DND-41 (cell line): Measurements from ENCODE around the gene MAPK14.

Source experiments
- ATAC-seq: fragments of 200-7000 bp; cut with Tn5 transposase; 3 replicates; pipeline ENCODE4 v1.9.1; 2021; ENCODE audit warnings: low read depth; ENCODE audit not compliant: insufficient read depth
- DNase-seq: peaks from one replicate; pipeline ENCODE4 v3.0.0-alpha.2; 2020
- H2AFZ ChIP-seq: 2 replicates; pipeline ENCODE4 v1.6.0; 2012; ENCODE audit warnings: low read depth, low read length
- H3K27ac ChIP-seq: 2 replicates; pipeline ENCODE4 v1.5.1; 2012; ENCODE audit warnings: low read length, inconsistent platforms
- H3K27me3 ChIP-seq: fragments of 200-600 bp; sonication (generic); 2 replicates; pipeline ENCODE4 v1.6.0; 2012; ENCODE audit warnings: low read length, mild to moderate bottlenecking, inconsistent platforms; ENCODE audit not compliant: insufficient read depth, poor library complexity
- H3K36me3 ChIP-seq: 2 replicates; pipeline ENCODE4 v1.5.1; 2012; ENCODE audit warnings: low read length, inconsistent platforms; ENCODE audit not compliant: insufficient read depth
- H3K4me1 ChIP-seq: 2 replicates; pipeline ENCODE4 v1.5.1; 2012; ENCODE audit warnings: mild to moderate bottlenecking, low read length; ENCODE audit not compliant: insufficient read depth
- H3K4me2 ChIP-seq: 2 replicates; pipeline ENCODE4 v1.6.0; 2012; ENCODE audit warnings: mild to moderate bottlenecking, moderate library complexity, low read length, inconsistent platforms; ENCODE audit not compliant: insufficient read depth
- H3K4me3 ChIP-seq, 2 experiments: fragments of 200-600 bp in 1 of 2; shearing (Covaris generic) in 1 of 2; 2 replicates each; pipeline ENCODE4 v1.5.1; 2012 to 2016; ENCODE audit warnings: inconsistent platforms in 2 of 2, low read length in 2 of 2, mild to moderate bottlenecking in 2 of 2, low read depth in 1 of 2, moderate library complexity in 1 of 2
- H3K79me2 ChIP-seq: 2 replicates; pipeline ENCODE4 v1.6.0; 2012; ENCODE audit warnings: low read length, inconsistent platforms; ENCODE audit not compliant: insufficient read depth
- H3K9ac ChIP-seq: 2 replicates; pipeline ENCODE4 v1.6.0; 2012; ENCODE audit warnings: low read depth, mild to moderate bottlenecking, inconsistent platforms, low read length, moderate library complexity
- H3K9me3 ChIP-seq: 2 replicates; pipeline ENCODE4 v1.5.1; 2012; ENCODE audit warnings: low read length, moderate library complexity, mild to moderate bottlenecking, inconsistent platforms; ENCODE audit not compliant: insufficient read depth, severe bottlenecking
- H4K20me1 ChIP-seq: 2 replicates; pipeline ENCODE4 v1.6.0; 2012; ENCODE audit warnings: low read length; ENCODE audit not compliant: insufficient read depth
- EZH2 ChIP-seq: IDR thresholded peaks from 3 replicates; pipeline ENCODE4 v1.6.1; 2012; ENCODE audit warnings: borderline replicate concordance, low read depth, mild to moderate bottlenecking, moderate library complexity, low read length, inconsistent platforms; ENCODE audit not compliant: severe bottlenecking
- TF ChIP-seq, protein P1 (sequence below): IDR thresholded peaks from 2 replicates; pipeline ENCODE4 v1.5.1; 2012; ENCODE audit warnings: borderline replicate concordance, low read length, moderate library complexity, mild to moderate bottlenecking; ENCODE audit not compliant: poor library complexity, severe bottlenecking; ENCODE audit errors: extremely low read depth

The MAPK14 gene

DNA sequence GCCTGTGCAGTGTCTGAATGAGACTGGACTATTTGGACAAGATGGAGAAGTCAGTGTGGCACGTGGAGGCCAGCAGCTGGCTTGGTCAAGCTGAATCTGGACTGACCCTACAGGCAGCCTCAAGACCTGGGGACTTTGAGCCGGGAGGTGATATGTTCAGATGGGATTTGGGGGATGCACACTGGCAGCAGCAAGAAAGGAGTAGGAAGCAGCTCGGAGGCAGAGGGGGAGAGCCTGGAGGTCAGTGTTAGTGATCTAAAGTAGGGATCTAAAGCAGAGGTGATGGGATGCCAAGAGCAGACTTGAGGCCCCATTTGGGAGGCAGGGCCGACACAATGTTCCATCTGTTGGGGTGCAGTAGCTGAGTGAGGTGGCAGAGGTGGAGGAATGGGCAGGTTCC lies 105.5 kb downstream of the MAPK14 start:
- no peak overlapping the region for H3K4me2 ChIP-seq
- ATAC-seq = no peak
- H3K4me1 ChIP-seq = no peaks in the 10 kb centered on the region

DNA sequence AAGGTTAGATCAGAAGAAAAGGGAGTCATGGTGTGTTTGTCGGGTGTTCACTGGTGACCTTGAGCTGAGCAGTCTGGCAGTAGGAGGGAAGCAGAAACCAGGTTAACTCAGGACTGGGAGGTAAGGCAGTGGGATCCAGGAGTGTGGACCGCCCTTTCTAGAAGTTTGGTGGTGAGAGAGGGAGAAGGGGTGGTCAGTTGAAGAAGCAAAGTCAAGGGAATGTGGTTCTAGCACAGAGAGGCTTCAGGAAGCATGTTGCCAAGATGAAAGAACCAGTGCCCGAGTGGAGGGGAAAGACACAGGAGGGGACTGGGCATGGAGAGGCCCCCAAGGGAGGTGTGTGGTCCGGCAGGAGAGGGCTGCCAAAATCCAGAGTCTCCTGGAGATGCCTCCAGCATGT lies 106.3 kb downstream of the MAPK14 start:
- ATAC-seq (no peak), DNase-seq (no peak)
- H3K36me3 ChIP-seq = no peaks in the 10 kb centered on the region
- H3K9me3 ChIP-seq = no peaks in the 10 kb centered on the region
- H2AFZ ChIP-seq = no peak overlapping the region
- no peak overlapping the region for H3K27ac ChIP-seq
- no peaks in the 10 kb centered on the region for H4K20me1 ChIP-seq
- no peaks in the 10 kb centered on the region for H3K79me2 ChIP-seq
- H3K27me3 ChIP-seq = no peaks in the 10 kb centered on the region
- no peak overlapping the region for H3K4me2 ChIP-seq
- TF ChIP-seq EZH2 = no peak
- TF ChIP-seq, protein P1, sequence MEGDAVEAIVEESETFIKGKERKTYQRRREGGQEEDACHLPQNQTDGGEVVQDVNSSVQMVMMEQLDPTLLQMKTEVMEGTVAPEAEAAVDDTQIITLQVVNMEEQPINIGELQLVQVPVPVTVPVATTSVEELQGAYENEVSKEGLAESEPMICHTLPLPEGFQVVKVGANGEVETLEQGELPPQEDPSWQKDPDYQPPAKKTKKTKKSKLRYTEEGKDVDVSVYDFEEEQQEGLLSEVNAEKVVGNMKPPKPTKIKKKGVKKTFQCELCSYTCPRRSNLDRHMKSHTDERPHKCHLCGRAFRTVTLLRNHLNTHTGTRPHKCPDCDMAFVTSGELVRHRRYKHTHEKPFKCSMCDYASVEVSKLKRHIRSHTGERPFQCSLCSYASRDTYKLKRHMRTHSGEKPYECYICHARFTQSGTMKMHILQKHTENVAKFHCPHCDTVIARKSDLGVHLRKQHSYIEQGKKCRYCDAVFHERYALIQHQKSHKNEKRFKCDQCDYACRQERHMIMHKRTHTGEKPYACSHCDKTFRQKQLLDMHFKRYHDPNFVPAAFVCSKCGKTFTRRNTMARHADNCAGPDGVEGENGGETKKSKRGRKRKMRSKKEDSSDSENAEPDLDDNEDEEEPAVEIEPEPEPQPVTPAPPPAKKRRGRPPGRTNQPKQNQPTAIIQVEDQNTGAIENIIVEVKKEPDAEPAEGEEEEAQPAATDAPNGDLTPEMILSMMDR = no peak
- H3K9ac ChIP-seq = no peak overlapping the region
- H3K4me3 ChIP-seq = no peak overlapping the region
- H3K4me1 ChIP-seq = no peaks in the 10 kb centered on the region

More for the DNA sequence above, 105.5 kb downstream of the MAPK14 start:
- no peaks in the 10 kb centered on the region for H3K79me2 ChIP-seq
- H3K27ac ChIP-seq = no peak overlapping the region
- H3K36me3 ChIP-seq = no peaks in the 10 kb centered on the region
- H3K4me3 ChIP-seq = no peak overlapping the region
- no peak overlapping the region for H2AFZ ChIP-seq
- H4K20me1 ChIP-seq = no peaks in the 10 kb centered on the region
- H3K9me3 ChIP-seq = no peaks in the 10 kb centered on the region
- no peak for DNase-seq
- H3K27me3 ChIP-seq = no peaks in the 10 kb centered on the region
- no peak for TF ChIP-seq EZH2
- TF ChIP-seq, protein P1 = no peak
- H3K9ac ChIP-seq = no peak overlapping the region

DNA sequence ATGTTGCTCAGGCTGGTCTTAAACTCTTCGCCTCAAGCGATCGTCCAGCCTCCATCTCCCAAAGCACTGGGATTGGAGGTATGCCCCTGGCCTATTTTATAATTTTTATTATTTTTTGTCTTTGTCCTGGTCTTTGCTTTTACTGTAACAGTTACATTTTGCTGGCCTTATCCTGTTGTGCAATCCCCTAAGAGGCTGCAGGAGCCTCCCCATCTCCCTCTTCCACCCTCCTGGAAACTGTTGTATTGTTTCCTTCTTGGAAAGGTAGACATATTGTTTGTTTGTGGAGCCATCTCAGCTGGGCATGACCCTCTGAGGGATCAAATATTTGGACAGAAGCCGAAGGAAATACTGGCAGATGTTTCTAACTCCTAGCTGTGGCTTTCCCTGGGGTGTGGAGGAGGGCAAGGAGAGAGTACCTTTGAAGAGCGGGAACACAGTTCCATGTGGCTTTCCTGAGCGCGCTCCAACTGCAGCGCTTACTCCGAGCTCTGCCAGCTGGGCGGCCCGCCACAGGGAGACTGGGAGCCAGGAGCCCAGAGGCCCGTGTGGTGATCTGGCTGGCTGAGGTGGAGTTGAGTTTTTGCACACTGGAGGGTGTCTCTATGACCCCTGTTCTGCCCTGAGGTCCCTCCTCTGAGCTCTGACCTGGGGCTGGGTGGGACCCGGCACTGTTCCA lies 107.6 kb downstream of the MAPK14 start:
- H3K4me1 ChIP-seq = no peaks in the 10 kb centered on the region

More for the DNA sequence above, 107.6 kb downstream of the MAPK14 start:
- no peak for TF ChIP-seq EZH2
- TF ChIP-seq, protein P1 = no peak
- DNase-seq (no peak), ATAC-seq (no peak)
- Histone ChIP-seq H4K20me1 (no peaks in the 10 kb centered on the region), H3K4me3 (no peak overlapping the region), H3K4me2 (no peak overlapping the region), H2AFZ (no peak overlapping the region), H3K9ac (no peak overlapping the region), H3K9me3 (no peaks in the 10 kb centered on the region), H3K36me3 (no peaks in the 10 kb centered on the region), H3K27me3 (no peaks in the 10 kb centered on the region), H3K79me2 (no peaks in the 10 kb centered on the region), H3K27ac (no peak overlapping the region)
